HepG2 (cell line): ENCODE results near the gene ISOC2. TPM values are rescaled to one million over a fixed set of nuclear protein-coding genes. Genes with fewer than 3 reads are reported as not detected.

Source experiments
- ATF7 ChIP-seq, 2 experiments: fragments of 450-650 bp in 1 of 2; sonication (generic) in 1 of 2; formaldehyde crosslinking in 1 of 2; IDR thresholded peaks; 2 replicates each; pipeline versions ENCODE4 v1.4.0 to v1.6.1; 2016 to 2020; ENCODE audit warnings: antibody characterized with exemption in 1 of 2, mild to moderate bottlenecking in 1 of 2, missing genetic modification reagents in 1 of 2
- BRCA1 ChIP-seq: sonication (generic); formaldehyde crosslinking; IDR thresholded peaks from 2 replicates; pipeline ENCODE4 v1.4.0; 2020; ENCODE audit warnings: missing genetic modification reagents
- CBX2 ChIP-seq, 2 experiments: fragments of 200-600 bp in 1 of 2; sonication (generic); formaldehyde crosslinking in 1 of 2; IDR thresholded peaks; 2 replicates each; pipeline versions ENCODE4 v1.7.0 to v1.8.1; 2018 to 2022; ENCODE audit warnings: low read depth in 2 of 2, low read length in 1 of 2, mild to moderate bottlenecking in 1 of 2, missing genetic modification reagents in 1 of 2
- FOSL1 ChIP-seq: sonication (generic); formaldehyde crosslinking; IDR thresholded peaks from 2 replicates; pipeline ENCODE4 v1.9.0; 2021; ENCODE audit warnings: missing genetic modification reagents, borderline replicate concordance
- KDM1A ChIP-seq: IDR thresholded peaks from 2 replicates; pipeline ENCODE4 v1.6.1; 2016; ENCODE audit warnings: missing compliant biosample characterization
- NAIF1 ChIP-seq: sonication (generic); formaldehyde crosslinking; IDR thresholded peaks from 2 replicates; pipeline ENCODE4 v1.5.0; 2020; ENCODE audit warnings: mild to moderate bottlenecking, missing genetic modification reagents, borderline replicate concordance
- NFIB ChIP-seq: sonication (generic); formaldehyde crosslinking; IDR thresholded peaks from 2 replicates; pipeline ENCODE4 v1.9.0; 2021; ENCODE audit warnings: missing genetic modification reagents, mild to moderate bottlenecking, borderline replicate concordance
- NFIC ChIP-seq: IDR thresholded peaks from 2 replicates; pipeline ENCODE4 v1.6.1; 2012; ENCODE audit warnings: mild to moderate bottlenecking, low read length, inconsistent platforms
- NRL ChIP-seq: sonication (generic); formaldehyde crosslinking; IDR thresholded peaks from 2 replicates; pipeline ENCODE4 v1.5.0; 2020; ENCODE audit warnings: missing genetic modification reagents, mild to moderate bottlenecking, moderate library complexity, borderline replicate concordance
- SAFB2 ChIP-seq: sonication (generic); formaldehyde crosslinking; IDR thresholded peaks from 2 replicates; pipeline ENCODE4 v1.5.1; 2020; ENCODE audit warnings: missing genetic modification reagents, low read depth, mild to moderate bottlenecking, borderline replicate concordance
- SMAD3 ChIP-seq: sonication (generic); formaldehyde crosslinking; IDR thresholded peaks from 2 replicates; pipeline ENCODE4 v1.4.0; 2020; ENCODE audit warnings: missing genetic modification reagents
- YEATS4 ChIP-seq: sonication (generic); formaldehyde crosslinking; IDR thresholded peaks from 2 replicates; pipeline ENCODE4 v1.4.0; 2020; ENCODE audit warnings: missing genetic modification reagents, borderline replicate concordance
- ZBTB1 ChIP-seq: sonication (generic); formaldehyde crosslinking; IDR thresholded peaks from 2 replicates; pipeline ENCODE4 v1.4.0; 2020; ENCODE audit warnings: missing genetic modification reagents, borderline replicate concordance
- ZFP37 ChIP-seq: sonication (generic); formaldehyde crosslinking; IDR thresholded peaks from 2 replicates; pipeline ENCODE4 v1.4.0; 2020; ENCODE audit warnings: missing genetic modification reagents, borderline replicate concordance
- ZNF788 ChIP-seq: sonication (generic); formaldehyde crosslinking; IDR thresholded peaks from 2 replicates; pipeline ENCODE4 v1.5.0; 2020; ENCODE audit warnings: mild to moderate bottlenecking, missing genetic modification reagents, borderline replicate concordance
- ZSCAN22 ChIP-seq: sonication (generic); formaldehyde crosslinking; IDR thresholded peaks from 2 replicates; pipeline ENCODE4 v1.4.0; 2020; ENCODE audit warnings: mild to moderate bottlenecking, missing genetic modification reagents
- polyA plus RNA-seq, 8 experiments: library from polyadenylated mRNA; depleted of rRNA in 3 of 8; stranded (reverse) in 7 of 8; unstranded in 1 of 8; fragments of >200 nt; fragmentation: Illumina TruSeq in 4 of 8; extraction: Trizol in 4 of 8; gene quantifications; 2 replicates each; pipeline versions ENCODE4 v1.2.1 to v1.2.3, GENCODE V29; 2011 to 2016; ENCODE audit warnings: low read depth in 4 of 8, missing spikeins in 1 of 8, mixed read lengths in 1 of 8; ENCODE audit not compliant: insufficient read depth in 1 of 8
- total RNA-seq, 5 experiments: library from RNA; depleted of rRNA; stranded (reverse); fragments of >200 nt; fragmentation: Illumina TruSeq; extraction: Trizol; gene quantifications; 2 replicates each; pipeline ENCODE4 v1.2.3, GENCODE V29; 2016; ENCODE audit warnings: low read depth in 1 of 5
- TF ChIP-seq, protein P1 (sequence below): IDR thresholded peaks from 2 replicates; pipeline ENCODE4 v1.6.1; 2016; ENCODE audit warnings: missing biosample characterization, missing genetic modification reagents, low read depth
- TF ChIP-seq, protein P2 (sequence below): fragments of 450-650 bp; IDR thresholded peaks from 2 replicates; pipeline ENCODE4 v1.6.1; 2017
- TF ChIP-seq, protein P3 (sequence below): sonication (generic); formaldehyde crosslinking; IDR thresholded peaks from 2 replicates; pipeline ENCODE4 v1.4.0; 2020; ENCODE audit warnings: mild to moderate bottlenecking, low read depth, missing genetic modification reagents
- TF ChIP-seq, protein P4 (sequence below): sonication (generic); formaldehyde crosslinking; IDR thresholded peaks from 2 replicates; pipeline ENCODE4 v1.4.0; 2020; ENCODE audit warnings: missing genetic modification reagents, borderline replicate concordance

ISOC2 gene
- total and polyA plus RNA-seq, 2 of the 13 experiments (the other 11 are each of a cell fraction or from before 2014, with no cell fraction given), result 76.8 to 105 TPM

DNA sequence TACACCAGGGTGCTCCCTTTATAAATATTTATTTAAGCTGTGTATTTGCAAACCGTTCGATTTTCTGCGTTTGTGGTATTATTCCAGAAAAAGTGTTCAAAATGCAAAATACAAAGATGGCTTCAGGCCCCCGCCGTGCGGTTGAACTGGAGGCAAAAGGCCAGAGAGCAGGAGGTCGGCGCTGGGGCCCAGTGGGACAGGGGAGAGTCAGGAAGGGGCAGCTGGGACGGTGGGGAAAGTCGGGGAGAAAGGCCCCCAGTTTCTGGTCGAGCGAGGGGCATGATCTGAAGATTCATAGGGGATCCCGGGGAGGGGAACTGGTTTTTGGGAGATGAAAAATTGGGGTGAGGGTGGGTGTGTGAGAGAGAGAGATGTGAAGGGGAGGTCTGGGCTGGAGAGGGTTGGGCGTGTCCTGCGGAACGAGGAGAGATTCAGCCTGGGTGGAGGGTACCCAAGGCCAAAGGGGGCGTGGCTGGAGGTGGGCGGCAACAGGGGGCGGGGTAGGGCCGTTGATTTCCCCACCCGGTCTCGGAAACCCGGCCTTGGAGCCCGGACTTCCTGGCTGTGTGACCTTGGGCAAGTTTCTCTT is 678 bp downstream of the ISOC2 start (continued):
- TF ChIP-seq ZFP37 (CRISPR knock-in tag) (peak; percentile 22; the same call in 1 of the 2 replicates), ZSCAN22 (CRISPR knock-in tag) (no peak), SMAD3 (no peak), BRCA1 (no peak), CBX2 (IDR thresholded peaks at IDR 0.05; ENCODE audit: low read depth, low read length) (no peak), CBX2 (CRISPR knock-in tag; IDR thresholded peaks at IDR 0.05; ENCODE audit: low read depth) (no peak), ZNF788 (no peak), NFIC (no peak), ATF7 (IDR thresholded peaks at IDR 0.05) (no peak), ATF7 (CRISPR knock-in tag; IDR thresholded peaks at IDR 0.05) (no peak), YEATS4 (CRISPR knock-in tag) (no peak), KDM1A (CRISPR knock-in tag) (no peak), NRL (CRISPR knock-in tag) (no peak), NFIB (CRISPR knock-in tag) (no peak), NAIF1 (no peak), SAFB2 (CRISPR knock-in tag) (no peak; the same call in 1 of the 2 replicates), FOSL1 (no peak), ZBTB1 (no peak)
- TF ChIP-seq, protein P1, sequence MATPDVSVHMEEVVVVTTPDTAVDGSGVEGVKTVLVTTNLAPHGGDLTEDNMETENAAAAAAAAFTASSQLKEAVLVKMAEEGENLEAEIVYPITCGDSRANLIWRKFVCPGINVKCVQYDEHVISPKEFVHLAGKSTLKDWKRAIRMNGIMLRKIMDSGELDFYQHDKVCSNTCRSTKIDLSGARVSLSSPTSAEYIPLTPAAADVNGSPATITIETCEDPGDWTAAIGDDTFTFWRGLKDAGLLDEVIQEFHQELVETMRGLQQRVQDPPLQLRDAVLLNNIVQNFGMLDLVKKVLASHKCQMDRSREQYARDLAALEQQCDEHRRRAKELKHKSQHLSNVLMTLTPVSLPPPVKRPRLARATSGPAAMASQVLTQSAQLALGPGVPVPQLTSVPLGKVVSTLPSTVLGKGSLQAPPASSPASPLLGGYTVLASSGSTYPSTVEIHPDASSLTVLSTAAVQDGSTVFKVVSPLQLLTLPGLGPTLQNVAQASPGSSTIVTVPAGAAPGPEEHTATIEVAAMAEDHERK (CRISPR knock-in tag), result no peak
- TF ChIP-seq, protein P2, sequence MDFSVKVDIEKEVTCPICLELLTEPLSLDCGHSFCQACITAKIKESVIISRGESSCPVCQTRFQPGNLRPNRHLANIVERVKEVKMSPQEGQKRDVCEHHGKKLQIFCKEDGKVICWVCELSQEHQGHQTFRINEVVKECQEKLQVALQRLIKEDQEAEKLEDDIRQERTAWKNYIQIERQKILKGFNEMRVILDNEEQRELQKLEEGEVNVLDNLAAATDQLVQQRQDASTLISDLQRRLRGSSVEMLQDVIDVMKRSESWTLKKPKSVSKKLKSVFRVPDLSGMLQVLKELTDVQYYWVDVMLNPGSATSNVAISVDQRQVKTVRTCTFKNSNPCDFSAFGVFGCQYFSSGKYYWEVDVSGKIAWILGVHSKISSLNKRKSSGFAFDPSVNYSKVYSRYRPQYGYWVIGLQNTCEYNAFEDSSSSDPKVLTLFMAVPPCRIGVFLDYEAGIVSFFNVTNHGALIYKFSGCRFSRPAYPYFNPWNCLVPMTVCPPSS, result no peak
- TF ChIP-seq, protein P3, sequence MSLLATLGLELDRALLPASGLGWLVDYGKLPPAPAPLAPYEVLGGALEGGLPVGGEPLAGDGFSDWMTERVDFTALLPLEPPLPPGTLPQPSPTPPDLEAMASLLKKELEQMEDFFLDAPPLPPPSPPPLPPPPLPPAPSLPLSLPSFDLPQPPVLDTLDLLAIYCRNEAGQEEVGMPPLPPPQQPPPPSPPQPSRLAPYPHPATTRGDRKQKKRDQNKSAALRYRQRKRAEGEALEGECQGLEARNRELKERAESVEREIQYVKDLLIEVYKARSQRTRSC (CRISPR knock-in tag), result no peak
- TF ChIP-seq, protein P4, sequence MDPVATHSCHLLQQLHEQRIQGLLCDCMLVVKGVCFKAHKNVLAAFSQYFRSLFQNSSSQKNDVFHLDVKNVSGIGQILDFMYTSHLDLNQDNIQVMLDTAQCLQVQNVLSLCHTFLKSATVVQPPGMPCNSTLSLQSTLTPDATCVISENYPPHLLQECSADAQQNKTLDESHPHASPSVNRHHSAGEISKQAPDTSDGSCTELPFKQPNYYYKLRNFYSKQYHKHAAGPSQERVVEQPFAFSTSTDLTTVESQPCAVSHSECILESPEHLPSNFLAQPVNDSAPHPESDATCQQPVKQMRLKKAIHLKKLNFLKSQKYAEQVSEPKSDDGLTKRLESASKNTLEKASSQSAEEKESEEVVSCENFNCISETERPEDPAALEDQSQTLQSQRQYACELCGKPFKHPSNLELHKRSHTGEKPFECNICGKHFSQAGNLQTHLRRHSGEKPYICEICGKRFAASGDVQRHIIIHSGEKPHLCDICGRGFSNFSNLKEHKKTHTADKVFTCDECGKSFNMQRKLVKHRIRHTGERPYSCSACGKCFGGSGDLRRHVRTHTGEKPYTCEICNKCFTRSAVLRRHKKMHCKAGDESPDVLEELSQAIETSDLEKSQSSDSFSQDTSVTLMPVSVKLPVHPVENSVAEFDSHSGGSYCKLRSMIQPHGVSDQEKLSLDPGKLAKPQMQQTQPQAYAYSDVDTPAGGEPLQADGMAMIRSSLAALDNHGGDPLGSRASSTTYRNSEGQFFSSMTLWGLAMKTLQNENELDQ (CRISPR knock-in tag), result no peak
